Heart right ventricle (tissue), 16 donors: ENCODE measurements around the gene PKP1. TPM values are rescaled to one million over a fixed set of nuclear protein-coding genes. Genes with fewer than 3 reads are reported as not detected.

Experiments used
- ATAC-seq, 8 donors: fragments of 200-7000 bp; cut with Tn5 transposase; one replicate each; pipeline ENCODE4 v1.9.1; 2020; ENCODE audit warnings: mild to moderate bottlenecking in 8 of 8, moderate library complexity in 8 of 8, moderate number of reproducible peaks in 1 of 8
- DNase-seq, 2 donors: peaks; one replicate each; pipeline ENCODE4 v3.0.0-alpha.2; 2020
- H3K27ac ChIP-seq, 10 donors: fragments of 200-600 bp; sonication (generic) in 2 of 10; one replicate each; pipeline versions ENCODE4 v1.5.0 to v1.8.0; 2020 to 2022; ENCODE audit warnings: mild to moderate bottlenecking in 3 of 10
- H3K27me3 ChIP-seq, 7 donors: fragments of 200-600 bp; one replicate each; pipeline ENCODE4 v1.8.0; 2021 to 2022; ENCODE audit warnings: mild to moderate bottlenecking in 2 of 7
- H3K36me3 ChIP-seq, 9 donors: fragments of 200-600 bp; sonication (generic) in 1 of 9; one replicate each; pipeline versions ENCODE4 v1.5.0 to v1.8.0; 2020 to 2022; ENCODE audit warnings: mild to moderate bottlenecking in 2 of 9
- H3K4me1 ChIP-seq, 9 donors: fragments of 200-600 bp; sonication (generic) in 1 of 9; one replicate each; pipeline versions ENCODE4 v1.5.0 to v1.8.0; 2020 to 2022; ENCODE audit warnings: mild to moderate bottlenecking in 4 of 9
- H3K4me3 ChIP-seq, 10 donors: fragments of 200-600 bp; sonication (generic) in 2 of 10; one replicate each; pipeline versions ENCODE4 v1.5.0 to v1.8.0; 2020 to 2022; ENCODE audit warnings: mild to moderate bottlenecking in 7 of 10, moderate library complexity in 2 of 10
- H3K9me3 ChIP-seq, 11 donors: fragments of 200-600 bp in 10 of 11; sonication (generic) in 2 of 11; one replicate each; pipeline versions ENCODE4 v1.5.0 to v1.8.0; 2013 to 2022; ENCODE audit warnings: mild to moderate bottlenecking in 2 of 11, control low read depth in 1 of 11, moderate library complexity in 1 of 11
- WGBS, 2 donors: extraction: QIAGEN DNeasy Blood & Tissue Kit; methylation state at CpG; one replicate each; pipeline ENCODE4 v1.1.7; 2013; ENCODE audit warnings: inconsistent platforms in 1 of 2; 5-methylcytosine and 5-hydroxymethylcytosine counted together
- intact Hi-C, 10 donors: fragments of 100-400 bp; cut with DNase I; formaldehyde crosslinking; loops; one replicate each; pipeline versions ENCODE4 v1.11.1 to v1.14.2; 2022
- polyA plus RNA-seq, 2 donors: library from polyadenylated mRNA; stranded (reverse); fragments of 200-250 nt; gene quantifications; one replicate each; pipeline ENCODE4 v1.2.3, GENCODE V29; 2013
- total RNA-seq, 10 donors: library from RNA; stranded (reverse); fragmentation: NEBNext Ultra II Directional in 3 of 10; extraction: Animal tissue kit (Norgen Biotek cat#: 25700) in 3 of 10; gene quantifications; one replicate each; pipeline versions ENCODE4 v1.2.1 to v1.2.4, GENCODE V29; 2021 to 2023
- TF ChIP-seq, protein P1 (sequence below), 9 donors: fragments of 200-600 bp; sonication (generic) in 2 of 9; IDR thresholded peaks; one replicate each; pipeline versions ENCODE4 v1.5.0 to v1.8.0; 2021 to 2022; ENCODE audit warnings: antibody characterized with exemption in 9 of 9, mild to moderate bottlenecking in 5 of 9, moderate library complexity in 1 of 9
- donor health status: Arrhythmogenic right ventricular cardiomyopathy.
- donor health status: ischemic (EF 13 %, LVEDD 7.1; RV severe dilation, severe dysfunction).
- donor health status: healthy with polysubstance abuse.
- donor health status: DM: no; HTN: yes; CAD: no.
- donor health status: DM: no; HTN: no; CAD: no.
- donor health status: ischemic (EF 25% LVEDD 6.9; RV normal size, moderate dysfunction).
- donor health status: ischemic (EF 25% LVEDD 5.7; RV mildly dilated, moderate dysfunction).
- donor health status: healthy.
- donor health status: DM: yes; HTN: yes; CAD: no.
- donor health status: Ischemic cardiomyopathy.
- donor health status: ischemic (EF 35%, LVEDD 5.7; RV mildly dilated, moderate dysfunction).
- donor health status: nonischemic (EF 11% LVEDD 7.7; RV severe dilation, severe dysfunction).
- donor health status: DM: yes; HTN: yes; CAD: no.
- donor health status: PGD.
- donor health status: ischemic (EF 29% LVEDD 5.4; RV normal size, mild dysfunction).
- donor health status: nonischemic (EF 23%, LVEDD 6.1; RV moderate dilation, normal function).

The PKP1 gene
- total and polyA plus RNA-seq, 12 donors, result 0.05 to 1.2 (median 0.33) TPM

DNA sequence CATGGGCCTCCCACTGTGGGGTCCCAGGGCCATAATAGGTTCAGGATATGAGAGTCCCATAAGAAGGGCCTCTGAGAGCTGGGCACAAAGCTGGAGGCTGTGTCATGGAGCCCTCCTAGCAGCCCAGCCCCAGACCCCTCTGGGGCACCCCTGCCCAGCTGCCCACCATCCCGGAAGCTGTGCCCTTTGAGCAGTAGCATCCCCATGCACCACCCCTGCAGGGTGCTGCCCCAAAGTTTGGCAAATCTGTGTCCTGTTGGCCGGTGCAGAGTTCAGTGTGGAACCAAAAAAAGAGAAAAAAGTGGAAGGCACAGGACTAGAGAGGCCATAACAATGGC lies 76.5 kb downstream of the PKP1 start:
- intact Hi-C loops, result loop anchor here in 7 of 10 donors (2.0 to 10.0 kb wide), 4 partner anchors 45 to 108 kb away; no protein-coding TSS in a partner anchor
- peak overlapping the region in 2 of 10 donors; percentile 2 to 25 for H3K27ac ChIP-seq

DNA sequence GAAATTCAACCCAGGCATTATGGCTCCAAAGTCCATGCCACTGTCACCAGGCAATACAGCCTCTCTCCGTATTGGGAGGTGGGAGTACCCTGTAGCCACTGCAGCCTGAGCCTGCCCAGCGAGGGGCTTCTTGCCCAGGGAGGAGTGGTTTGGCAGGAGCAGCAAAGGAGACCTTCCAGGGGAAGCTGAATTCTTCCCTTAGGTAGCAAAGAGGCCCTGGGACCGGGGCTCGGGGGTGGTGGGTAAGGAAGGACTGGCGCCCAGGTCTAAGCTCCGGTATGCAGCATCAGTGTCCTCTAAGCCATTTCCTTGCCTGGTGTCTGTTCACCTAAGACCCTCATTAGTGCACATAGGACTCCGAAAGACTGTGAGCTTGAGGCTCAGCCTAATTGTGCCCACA lies 77.2 kb downstream of the PKP1 start:
- 75 to 81% methylated on average over 7 of the region's 7 CpGs for WGBS, 2 donors
- Histone ChIP-seq H3K36me3 (peaks cover 0 to 69% (median 19%) of the 10 kb centered on the region in 9 donors), H3K4me3 (no peak overlapping the region), H3K4me1 (peaks cover 0 to 38% (median 5%) of the 10 kb centered on the region in 9 donors), H3K27ac (no peak overlapping the region), H3K27me3 (no peaks in the 10 kb centered on the region), H3K9me3 (no peaks in the 10 kb centered on the region)
- no peak for ATAC-seq
- intact Hi-C loops, result loop anchor here in 5 of 10 donors (2.0 to 5.0 kb wide), 2 partner anchors 106 to 108 kb away; no protein-coding TSS in a partner anchor
- TF ChIP-seq, protein P1, sequence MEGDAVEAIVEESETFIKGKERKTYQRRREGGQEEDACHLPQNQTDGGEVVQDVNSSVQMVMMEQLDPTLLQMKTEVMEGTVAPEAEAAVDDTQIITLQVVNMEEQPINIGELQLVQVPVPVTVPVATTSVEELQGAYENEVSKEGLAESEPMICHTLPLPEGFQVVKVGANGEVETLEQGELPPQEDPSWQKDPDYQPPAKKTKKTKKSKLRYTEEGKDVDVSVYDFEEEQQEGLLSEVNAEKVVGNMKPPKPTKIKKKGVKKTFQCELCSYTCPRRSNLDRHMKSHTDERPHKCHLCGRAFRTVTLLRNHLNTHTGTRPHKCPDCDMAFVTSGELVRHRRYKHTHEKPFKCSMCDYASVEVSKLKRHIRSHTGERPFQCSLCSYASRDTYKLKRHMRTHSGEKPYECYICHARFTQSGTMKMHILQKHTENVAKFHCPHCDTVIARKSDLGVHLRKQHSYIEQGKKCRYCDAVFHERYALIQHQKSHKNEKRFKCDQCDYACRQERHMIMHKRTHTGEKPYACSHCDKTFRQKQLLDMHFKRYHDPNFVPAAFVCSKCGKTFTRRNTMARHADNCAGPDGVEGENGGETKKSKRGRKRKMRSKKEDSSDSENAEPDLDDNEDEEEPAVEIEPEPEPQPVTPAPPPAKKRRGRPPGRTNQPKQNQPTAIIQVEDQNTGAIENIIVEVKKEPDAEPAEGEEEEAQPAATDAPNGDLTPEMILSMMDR (IDR thresholded peaks at IDR 0.05), result no peak
- DNase-seq, result no peak

More for the DNA sequence above, 76.5 kb downstream of the PKP1 start:
- H3K4me3 ChIP-seq, result no peak overlapping the region
- peaks cover 0 to 63% (median 15%) of the 10 kb centered on the region in 9 donors for H3K36me3 ChIP-seq
- no peaks in the 10 kb centered on the region for H3K27me3 ChIP-seq
- 81 to 82% methylated on average over 2 of the region's 2 CpGs for WGBS, 2 donors
- ATAC-seq (no peak), DNase-seq (no peak)
- TF ChIP-seq, protein P1 (IDR thresholded peaks at IDR 0.05), result no peak
- H3K4me1 ChIP-seq, result peaks cover 0 to 39% (median under 1%) of the 10 kb centered on the region in 9 donors
- no peaks in the 10 kb centered on the region for H3K9me3 ChIP-seq

DNA sequence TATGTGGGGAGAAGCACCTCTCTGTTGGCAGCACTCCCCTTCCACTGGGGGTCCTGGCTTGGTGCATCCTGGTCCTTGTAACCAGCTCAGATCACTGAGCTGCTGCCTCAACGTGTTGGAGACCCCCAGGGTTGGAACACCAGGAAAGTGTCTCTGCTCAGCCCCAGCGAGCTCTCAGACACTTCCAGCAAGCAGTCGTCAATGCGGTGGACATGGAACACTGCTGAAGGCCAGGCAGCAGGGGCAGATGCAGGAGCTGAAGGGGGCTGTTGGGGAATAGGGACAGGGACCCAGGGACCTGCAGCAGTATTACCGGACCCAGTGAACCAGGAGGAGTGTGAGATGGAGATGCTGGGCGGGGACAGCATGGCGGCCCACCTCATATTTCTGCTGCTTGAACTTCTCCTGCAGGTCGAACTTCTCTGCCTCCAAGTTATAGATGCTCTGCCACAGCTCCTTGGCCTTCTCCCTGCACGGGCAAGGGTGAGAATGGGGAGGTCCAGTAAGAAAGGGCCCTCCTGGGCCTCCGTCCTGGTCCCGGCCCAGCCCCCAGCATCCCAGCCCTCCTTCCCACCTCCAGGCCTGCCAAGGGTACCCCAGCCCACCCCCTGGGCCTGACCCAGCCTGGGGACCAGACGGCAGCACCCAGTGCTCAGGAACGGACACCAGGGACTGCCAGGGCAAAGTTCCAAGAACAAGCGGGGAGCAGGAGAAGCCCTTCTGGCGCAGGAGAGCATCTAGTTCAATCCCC lies 77.8 kb downstream of the PKP1 start:
- Histone ChIP-seq H3K4me1 (peaks cover 0 to 35% (median 5%) of the 10 kb centered on the region in 9 donors), H3K4me3 (no peak overlapping the region), H3K27me3 (no peaks in the 10 kb centered on the region), H3K27ac (peak overlapping the region in 2 of 10 donors; percentile 7 to 13), H3K36me3 (peaks cover 0 to 75% (median 21%) of the 10 kb centered on the region in 9 donors), H3K9me3 (no peaks in the 10 kb centered on the region)
- DNase-seq (no peak), ATAC-seq (no peak)
- TF ChIP-seq, protein P1 (IDR thresholded peaks at IDR 0.05), result no peak
- intact Hi-C loops, result loop anchor here in 7 of 10 donors (1.0 to 5.0 kb wide), 3 partner anchors 106 to 109 kb away; no protein-coding TSS in a partner anchor
- 68 to 74% methylated on average over 15 of the region's 15 CpGs for WGBS, 2 donors

DNA sequence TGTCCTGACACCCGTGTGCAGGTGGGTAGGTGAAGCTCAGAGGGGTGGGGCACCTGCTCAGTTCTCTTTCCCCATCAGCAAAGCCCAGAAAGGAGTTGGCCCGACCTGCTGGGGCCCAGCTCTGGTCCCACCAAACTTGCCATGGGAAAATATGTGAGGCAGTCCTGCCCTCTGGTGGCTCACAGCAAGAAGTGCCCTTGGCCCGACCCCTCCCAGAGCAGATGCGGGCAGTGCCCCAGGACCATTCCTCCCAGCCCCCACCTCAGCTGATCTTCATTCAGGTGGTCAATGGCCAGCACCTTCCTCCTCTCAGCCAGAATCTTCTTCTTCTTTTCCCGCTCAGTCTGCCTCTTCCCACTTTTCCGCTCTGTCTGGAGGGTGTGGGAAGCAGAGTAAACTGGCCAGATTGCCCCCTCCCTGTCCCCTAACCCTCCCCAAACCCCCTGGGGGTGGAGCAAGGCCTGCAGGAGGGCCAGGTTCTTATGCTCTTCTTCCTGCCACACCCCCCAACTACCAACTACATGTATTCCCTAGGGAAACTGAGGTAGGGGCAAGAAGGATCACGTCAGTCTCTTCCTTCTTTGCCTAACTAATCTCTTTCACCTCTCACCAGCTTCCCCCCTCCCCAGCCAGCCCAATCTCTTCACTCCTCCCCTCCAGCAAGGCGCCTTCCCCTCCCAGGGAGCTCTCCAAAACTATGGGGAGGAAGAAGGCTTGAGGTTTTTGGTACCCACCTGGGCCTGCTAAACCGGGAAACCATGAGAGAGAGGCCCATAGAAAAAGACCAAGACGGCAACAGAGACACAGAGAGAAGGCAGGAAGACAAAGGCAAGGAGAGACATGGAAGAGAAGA lies 78.6 kb downstream of the PKP1 start:
- peaks cover 0 to 79% (median 21%) of the 10 kb centered on the region in 9 donors for H3K36me3 ChIP-seq
- peak overlapping the region in 2 of 10 donors; percentile 7 to 68 for H3K27ac ChIP-seq
- DNase-seq, result no peak
- peak in 5 of 8 donors; percentile 1 to 23 (median 16) for ATAC-seq
- intact Hi-C loops, result loop anchor here in 8 of 10 donors (1.0 to 5.0 kb wide), 4 partner anchors 105 to 110 kb away; no protein-coding TSS in a partner anchor
- no peaks in the 10 kb centered on the region for H3K27me3 ChIP-seq
- TF ChIP-seq, protein P1 (IDR thresholded peaks at IDR 0.05), result peak; percentile 59 to 82 (median 73)
- peaks cover 0 to 35% (median 5%) of the 10 kb centered on the region in 9 donors for H3K4me1 ChIP-seq
- WGBS, 2 donors, result 47 to 49% methylated on average over 10 of the region's 10 CpGs
- H3K9me3 ChIP-seq, result no peaks in the 10 kb centered on the region
- H3K4me3 ChIP-seq, result no peak overlapping the region
